Immature natural killer cell (primary cell): ENCODE results near the gene RBM15B. TPM values are rescaled to one million over a fixed set of nuclear protein-coding genes. Genes with fewer than 3 reads are reported as not detected.
"Not testable (repeated sequence)": the region's sequence is repeated elsewhere in the genome, so short reads cannot be mapped to it uniquely, and the experiment has no call there.

Experiments
- DNase-seq, 3 donors: peaks; one replicate each; pipeline ENCODE4 v3.0.0; 2022; ENCODE audit warnings: mixed read lengths in 1 of 3
- H3K27ac Mint-ChIP-seq, 6 donors: one replicate each; pipeline ENCODE4 v1.8.0; 2020; ENCODE audit warnings: mixed read lengths in 6 of 6, mild to moderate bottlenecking in 5 of 6, inconsistent platforms in 4 of 6, moderate library complexity in 3 of 6
- H3K27me3 Mint-ChIP-seq, 3 donors: one replicate each; pipeline ENCODE4 v1.8.0; 2020 to 2021; ENCODE audit warnings: low read depth in 3 of 3, mild to moderate bottlenecking in 3 of 3, mixed read lengths in 3 of 3, moderate library complexity in 3 of 3, inconsistent platforms in 1 of 3
- H3K36me3 Mint-ChIP-seq, 3 donors: one replicate each; pipeline ENCODE4 v1.8.0; 2020; ENCODE audit warnings: mixed read lengths in 3 of 3, inconsistent platforms in 2 of 3, mild to moderate bottlenecking in 2 of 3
- H3K4me1 Mint-ChIP-seq, 2 donors: one replicate each; pipeline ENCODE4 v1.8.0; 2020; ENCODE audit warnings: inconsistent platforms in 2 of 2, mild to moderate bottlenecking in 2 of 2, mixed read lengths in 2 of 2, moderate library complexity in 1 of 2
- H3K4me3 Mint-ChIP-seq, 5 donors: one replicate each; pipeline ENCODE4 v1.8.0; 2020; ENCODE audit warnings: mild to moderate bottlenecking in 5 of 5, mixed read lengths in 5 of 5, inconsistent platforms in 3 of 5, moderate library complexity in 3 of 5
- H3K9me3 Mint-ChIP-seq, 6 donors: one replicate each; pipeline ENCODE4 v1.8.0; 2020; ENCODE audit warnings: mild to moderate bottlenecking in 6 of 6, mixed read lengths in 6 of 6, inconsistent platforms in 4 of 6, moderate library complexity in 3 of 6
- polyA plus RNA-seq, 3 donors: library from polyadenylated mRNA; unstranded; fragments of 300-500 nt; fragmentation: Illumina TruSeq; gene quantifications; one replicate each; pipeline ENCODE4 v1.2.3, GENCODE V29; 2021

RBM15B gene
- polyA plus RNA-seq, 3 donors from 2014 or later: 10.3 to 12.1 (median 11.3) TPM

- Mint-ChIP-seq H3K36me3 (peaks cover 0 to 4% (median 4%) of the 10 kb centered on the region in 3 donors), H3K4me1 (peaks cover 35 to 38% of the 10 kb centered on the region in 2 donors), H3K4me3 (no peak overlapping the region), H3K27me3 (peaks cover 7 to 21% (median 12%) of the 10 kb centered on the region in 3 donors), H3K9me3 (no peaks in the 10 kb centered on the region), H3K27ac (no peak overlapping the region)
- no peak for DNase-seq
Measured at GRCh38 chr3:51382076-51382745, 8.9 kb upstream of the RBM15B start.

- Mint-ChIP-seq H3K4me1 (peaks cover 42 to 44% of the 10 kb centered on the region in 2 donors), H3K4me3 (peak overlapping the region; percentile 39 to 99 (median 95)), H3K9me3 (no peaks in the 10 kb centered on the region), H3K27ac (peak overlapping the region; percentile 71 to 100 (median 99)), H3K36me3 (peaks cover 0 to 10% (median 9%) of the 10 kb centered on the region in 3 donors), H3K27me3 (peaks cover 7 to 21% (median 12%) of the 10 kb centered on the region in 3 donors)
- DNase-seq: no peak
Measured at GRCh38 chr3:51382947-51383578, 8.0 kb upstream of the RBM15B start.

GRCh38 chr3:51384055-51384725, 6.9 kb upstream of the RBM15B start:
- H3K4me1 Mint-ChIP-seq: peaks cover 49 to 54% of the 10 kb centered on the region in 2 donors
- H3K9me3 Mint-ChIP-seq: no peaks in the 10 kb centered on the region
- H3K27ac Mint-ChIP-seq: peak overlapping the region; percentile 97 to 100 (median 99)
- peak overlapping the region; percentile 95 to 99 (median 99) for H3K4me3 Mint-ChIP-seq
- H3K36me3 Mint-ChIP-seq: peaks cover 0 to 11% (median 10%) of the 10 kb centered on the region in 3 donors
- peak in 2 of 3 donors; percentile 16 to 21 for DNase-seq
- H3K27me3 Mint-ChIP-seq: peaks cover 7 to 21% (median 12%) of the 10 kb centered on the region in 3 donors

GRCh38 chr3:51384726-51385473, 6.2 kb upstream of the RBM15B start, which contains the start of gene MANF:
Gene MANF, plus strand, starts transcription at chr3:51385291. Its CDS starts 52 bp downstream, at chr3:51385343.
- peak within 1 kb of the TSS; percentile 98 to 100 (median 99) for H3K27ac Mint-ChIP-seq
- peak within 1 kb of the TSS; percentile 95 to 99 (median 99) for H3K4me3 Mint-ChIP-seq
- H3K4me1 Mint-ChIP-seq: peaks cover 54 to 61% of the 10 kb centered on the region in 2 donors
- DNase-seq: peak; percentile 97 to 98 (median 97)
- H3K9me3 Mint-ChIP-seq: no peaks in the 10 kb centered on the region
- peaks cover 7 to 20% (median 12%) of the 10 kb centered on the region in 3 donors for H3K27me3 Mint-ChIP-seq
- peaks cover 0 to 15% (median 12%) of the 10 kb centered on the region in 3 donors for H3K36me3 Mint-ChIP-seq

- no peak for DNase-seq
Measured at GRCh38 chr3:51385621-51386091, 5.4 kb upstream of the RBM15B start.

GRCh38 chr3:51386159-51386851, 4.8 kb upstream of the RBM15B start:
- peaks cover 0 to 15% (median 12%) of the 10 kb centered on the region in 3 donors for H3K36me3 Mint-ChIP-seq
- H3K4me3 Mint-ChIP-seq: peak overlapping the region; percentile 88 to 99 (median 99)
- no peak for DNase-seq
- no peaks in the 10 kb centered on the region for H3K9me3 Mint-ChIP-seq
- peaks cover 63 to 68% of the 10 kb centered on the region in 2 donors for H3K4me1 Mint-ChIP-seq
- H3K27me3 Mint-ChIP-seq: peaks cover 9 to 23% (median 16%) of the 10 kb centered on the region in 3 donors
- peak overlapping the region; percentile 94 to 99 (median 98) for H3K27ac Mint-ChIP-seq

More at GRCh38 chr3:51385621-51386091, 5.4 kb upstream of the RBM15B start:
- Mint-ChIP-seq H3K4me1 (peaks cover 60 to 66% of the 10 kb centered on the region in 2 donors), H3K27me3 (peaks cover 7 to 20% (median 12%) of the 10 kb centered on the region in 3 donors), H3K36me3 (peaks cover 0 to 15% (median 12%) of the 10 kb centered on the region in 3 donors), H3K27ac (peak overlapping the region; percentile 94 to 99 (median 98)), H3K9me3 (no peaks in the 10 kb centered on the region), H3K4me3 (peak overlapping the region; percentile 88 to 99 (median 99))

GRCh38 chr3:51386852-51387229, 4.2 kb upstream of the RBM15B start:
- peak overlapping the region; percentile 94 to 99 (median 98) for H3K27ac Mint-ChIP-seq
- H3K27me3 Mint-ChIP-seq: peaks cover 9 to 23% (median 16%) of the 10 kb centered on the region in 3 donors
- H3K36me3 Mint-ChIP-seq: peaks cover 0 to 15% (median 12%) of the 10 kb centered on the region in 3 donors
- H3K4me3 Mint-ChIP-seq: peak overlapping the region; percentile 88 to 99 (median 99)
- DNase-seq: no peak
- peaks cover 65 to 68% of the 10 kb centered on the region in 2 donors for H3K4me1 Mint-ChIP-seq
- H3K9me3 Mint-ChIP-seq: no peaks in the 10 kb centered on the region

GRCh38 chr3:51387281-51387680, 3.8 kb upstream of the RBM15B start:
- Mint-ChIP-seq H3K27me3 (peaks cover 9 to 23% (median 16%) of the 10 kb centered on the region in 3 donors), H3K36me3 (peaks cover 0 to 15% (median 12%) of the 10 kb centered on the region in 3 donors), H3K27ac (peak overlapping the region in 2 of 6 donors; percentile 28 to 99), H3K4me1 (peaks cover 65 to 69% of the 10 kb centered on the region in 2 donors), H3K4me3 (peak overlapping the region in 3 of 5 donors; percentile 12 to 99 (median 36))
- DNase-seq, H3K9me3 Mint-ChIP-seq: not testable (repeated sequence)

GRCh38 chr3:51388286-51389029, 2.6 kb upstream of the RBM15B start:
- Mint-ChIP-seq H3K4me1 (peaks cover 66 to 76% of the 10 kb centered on the region in 2 donors), H3K27ac (peak overlapping the region in 3 of 6 donors; percentile 28 to 59 (median 45)), H3K4me3 (peak overlapping the region in 1 of 5 donors; percentile 26), H3K36me3 (peaks cover 0 to 21% (median 16%) of the 10 kb centered on the region in 3 donors), H3K27me3 (peaks cover 9 to 23% (median 16%) of the 10 kb centered on the region in 3 donors), H3K9me3 (no peaks in the 10 kb centered on the region)
- DNase-seq: no peak

- peak overlapping the region in 4 of 5 donors; percentile 15 to 75 (median 58) for H3K4me3 Mint-ChIP-seq
- H3K4me1 Mint-ChIP-seq: peaks cover 66 to 74% of the 10 kb centered on the region in 2 donors
- peak; percentile 47 to 57 (median 48) for DNase-seq
- H3K36me3 Mint-ChIP-seq: peaks cover 0 to 29% (median 16%) of the 10 kb centered on the region in 3 donors
- peak overlapping the region; percentile 59 to 91 (median 76) for H3K27ac Mint-ChIP-seq
- H3K9me3 Mint-ChIP-seq: no peaks in the 10 kb centered on the region
- peaks cover 12 to 20% (median 14%) of the 10 kb centered on the region in 3 donors for H3K27me3 Mint-ChIP-seq
Measured at GRCh38 chr3:51389423-51390183, 1.5 kb upstream of the RBM15B start.
